OCI-LY1 (cell line): Measurements from ENCODE around the gene TIMM23.
"Not testable (repeated sequence)": the region's sequence is repeated elsewhere in the genome, so short reads cannot be mapped to it uniquely, and the experiment has no call there.

Experiments
- H2AFZ ChIP-seq: fragments of 200-600 bp; sonication (generic), shearing (Covaris generic); 2 replicates; pipeline ENCODE4 v1.6.0; 2014; ENCODE audit warnings: antibody characterized with exemption, mild to moderate bottlenecking, low read length
- H3F3A ChIP-seq: fragments of 200-600 bp; sonication (generic), shearing (Covaris generic); 2 replicates; pipeline ENCODE4 v1.6.0; 2014; ENCODE audit warnings: mild to moderate bottlenecking, antibody characterized with exemption, low read length, moderate library complexity; ENCODE audit not compliant: insufficient read depth
- H3K27ac ChIP-seq: fragments of 200-600 bp; sonication (generic); 2 replicates; pipeline ENCODE4 v1.5.1; 2014; ENCODE audit warnings: low read length, mixed run types, mild to moderate bottlenecking, low read depth; ENCODE audit not compliant: poor library complexity, severe bottlenecking
- H3K27me3 ChIP-seq: fragments of 200-600 bp; sonication (generic); 2 replicates; pipeline ENCODE4 v1.6.0; 2014; ENCODE audit warnings: antibody characterized with exemption, mild to moderate bottlenecking, low read length, moderate library complexity; ENCODE audit not compliant: insufficient read depth
- H3K36me3 ChIP-seq: fragments of 200-600 bp; sonication (generic); 2 replicates; pipeline ENCODE4 v1.6.1; 2014; ENCODE audit warnings: mild to moderate bottlenecking, antibody characterized with exemption, low read length, moderate library complexity, mixed read lengths; ENCODE audit not compliant: insufficient read depth
- H3K4me1 ChIP-seq: fragments of 200-600 bp; sonication (generic); 2 replicates; pipeline ENCODE4 v1.5.1; 2014; ENCODE audit warnings: mild to moderate bottlenecking, low read length, moderate library complexity; ENCODE audit not compliant: insufficient read depth, severe bottlenecking
- H3K4me2 ChIP-seq: fragments of 200-600 bp; sonication (generic), shearing (Covaris generic); 2 replicates; pipeline ENCODE4 v1.6.1; 2014; ENCODE audit warnings: low read length
- H3K4me3 ChIP-seq: fragments of 200-600 bp; sonication (generic); 2 replicates; pipeline ENCODE4 v1.5.1; 2014; ENCODE audit warnings: low read length, low read depth, mild to moderate bottlenecking, mixed read lengths; ENCODE audit not compliant: poor library complexity, severe bottlenecking
- H3K79me2 ChIP-seq: fragments of 200-600 bp; shearing (Covaris generic); 2 replicates; pipeline ENCODE4 v1.6.1; 2016; ENCODE audit warnings: mixed run types, low read length, mixed read lengths; ENCODE audit not compliant: insufficient read depth
- H3K9ac ChIP-seq: fragments of 200-600 bp; sonication (generic), shearing (Covaris generic); 2 replicates; pipeline ENCODE4 v1.6.1; 2014; ENCODE audit warnings: mild to moderate bottlenecking, low read length, mixed read lengths
- H3K9me2 ChIP-seq: fragments of 200-600 bp; sonication (generic), shearing (Covaris generic); 2 replicates; pipeline ENCODE4 v1.6.1; 2014; ENCODE audit warnings: low read depth, mild to moderate bottlenecking, low read length, mixed read lengths
- H3K9me3 ChIP-seq: fragments of 200-600 bp; shearing (Covaris generic); 2 replicates; pipeline ENCODE4 v1.6.1; 2014; ENCODE audit warnings: low read length, mixed read lengths
- H4K20me1 ChIP-seq: fragments of 200-600 bp; sonication (generic), shearing (Covaris generic); 2 replicates; pipeline ENCODE4 v1.6.0; 2016; ENCODE audit warnings: mild to moderate bottlenecking, low read length; ENCODE audit not compliant: insufficient read depth
- CTCF ChIP-seq: fragments of 200-600 bp; sonication (generic), shearing (Covaris generic); IDR thresholded peaks from 2 replicates; pipeline ENCODE4 v1.5.1; 2017; ENCODE audit warnings: mild to moderate bottlenecking, antibody characterized with exemption, low read length, moderate library complexity, mixed read lengths
- EZH2 ChIP-seq: fragments of 200-600 bp; sonication (generic), shearing (Covaris generic); IDR thresholded peaks from 2 replicates; pipeline ENCODE4 v1.8.0; 2017; ENCODE audit warnings: borderline replicate concordance, mixed run types, mild to moderate bottlenecking, antibody characterized with exemption, low read length, moderate library complexity, mixed read lengths

TIMM23 gene

GRCh38 chr10:45997557-45997956 is 25.3 kb downstream of the TIMM23 start:
- Histone ChIP-seq H3K9me2 (no peaks in the 10 kb centered on the region), H3K27ac (no peak overlapping the region), H4K20me1 (no peaks in the 10 kb centered on the region), H3K27me3 (no peaks in the 10 kb centered on the region), H3K9me3 (no peaks in the 10 kb centered on the region), H3K36me3 (peaks cover 56% of the 10 kb centered on the region), H3K9ac (no peak overlapping the region), H3K4me1 (no peaks in the 10 kb centered on the region), H3K4me3 (no peak overlapping the region), H3K4me2 (no peak overlapping the region), H3F3A (no peaks in the 10 kb centered on the region), H3K79me2 (no peaks in the 10 kb centered on the region), H2AFZ (no peak overlapping the region)
- TF ChIP-seq EZH2 = no peak
- no peak for TF ChIP-seq CTCF

- Histone ChIP-seq H3K9ac (no peak overlapping the region), H2AFZ (no peak overlapping the region), H3K36me3 (peaks cover 61% of the 10 kb centered on the region), H3K27ac (no peak overlapping the region), H4K20me1 (no peaks in the 10 kb centered on the region), H3K4me1 (no peaks in the 10 kb centered on the region), H3K79me2 (no peaks in the 10 kb centered on the region), H3K4me3 (no peak overlapping the region), H3K27me3 (no peaks in the 10 kb centered on the region), H3K4me2 (no peak overlapping the region), H3K9me3 (no peaks in the 10 kb centered on the region), H3F3A (no peaks in the 10 kb centered on the region), H3K9me2 (no peaks in the 10 kb centered on the region)
- TF ChIP-seq CTCF (no peak), EZH2 (no peak)
These were observed 25.9 kb downstream of the TIMM23 start for GRCh38 chr10:45997994-45998763.

GRCh38 chr10:45999955-46000354 is 27.7 kb downstream of the TIMM23 start:
- H3K36me3 ChIP-seq = peaks cover 70% of the 10 kb centered on the region
- not testable (repeated sequence) for H3K4me1 ChIP-seq, H3K79me2 ChIP-seq, H3K27ac ChIP-seq, H3K9ac ChIP-seq, H3K9me3 ChIP-seq, H2AFZ ChIP-seq, H4K20me1 ChIP-seq, H3F3A ChIP-seq, H3K27me3 ChIP-seq, H3K4me3 ChIP-seq, H3K9me2 ChIP-seq, H3K4me2 ChIP-seq

GRCh38 chr10:46000538-46000937 is 28.2 kb downstream of the TIMM23 start:
- no peak overlapping the region for H3K27ac ChIP-seq
- H3K4me2 ChIP-seq = no peak overlapping the region

More at GRCh38 chr10:46000538-46000937, 28.2 kb downstream of the TIMM23 start:
- H3K4me1 ChIP-seq = no peaks in the 10 kb centered on the region
- H3K79me2 ChIP-seq = no peaks in the 10 kb centered on the region
- no peak overlapping the region for H3K4me3 ChIP-seq
- no peaks in the 10 kb centered on the region for H3K9me3 ChIP-seq
- H3K9ac ChIP-seq = no peak overlapping the region
- no peak overlapping the region for H2AFZ ChIP-seq
- no peaks in the 10 kb centered on the region for H4K20me1 ChIP-seq
- H3K9me2 ChIP-seq = no peaks in the 10 kb centered on the region
- no peaks in the 10 kb centered on the region for H3K27me3 ChIP-seq
- peaks cover 76% of the 10 kb centered on the region for H3K36me3 ChIP-seq
- no peaks in the 10 kb centered on the region for H3F3A ChIP-seq
- TF ChIP-seq CTCF (no peak), EZH2 (no peak)
